Activated T-cell treated with anti-CD3 and anti-CD28 coated beads, Interleukin-2, amount 50 U/mL, for 72 hours (primary cell): Measurements from ENCODE around the gene PSMB5. TPM values are rescaled to one million over a fixed set of nuclear protein-coding genes. Genes with fewer than 3 reads are reported as not detected.
"Not testable (repeated sequence)": the region's sequence is repeated elsewhere in the genome, so short reads cannot be mapped to it uniquely, and the experiment has no call there.

Experiments used
- ATAC-seq, 2 donors: fragments of 150-1000 bp; cut with Tn5 transposase; replicated peaks in 1 of 2; 2 replicates each; pipeline ENCODE4 v1.10.0; 2021; ENCODE audit warnings: moderate library complexity in 2 of 2, mild to moderate bottlenecking in 1 of 2
- DNase-seq, 2 donors: peaks; one replicate each; pipeline ENCODE4 v3.0.0; 2021 to 2022; ENCODE audit warnings: mixed read lengths in 1 of 2
- H3K27ac Mint-ChIP-seq: one replicate; pipeline ENCODE4 v1.8.0; 2022; ENCODE audit warnings: mild to moderate bottlenecking, moderate library complexity, mixed read lengths
- H3K27me3 Mint-ChIP-seq: one replicate; pipeline ENCODE4 v1.8.0; 2022; ENCODE audit warnings: low read depth, mixed read lengths
- H3K36me3 Mint-ChIP-seq, 2 donors: one replicate each; pipeline ENCODE4 v1.8.0; 2022; ENCODE audit warnings: mixed read lengths in 2 of 2, mild to moderate bottlenecking in 1 of 2; ENCODE audit not compliant: insufficient read depth in 2 of 2
- H3K4me1 Mint-ChIP-seq: one replicate; pipeline ENCODE4 v1.8.0; 2022; ENCODE audit warnings: low read depth, mixed read lengths
- H3K4me3 Mint-ChIP-seq, 2 donors: one replicate each; pipeline ENCODE4 v1.8.0; 2022; ENCODE audit warnings: mild to moderate bottlenecking in 2 of 2, mixed read lengths in 2 of 2, moderate library complexity in 2 of 2
- H3K9me3 Mint-ChIP-seq, 2 donors: one replicate each; pipeline ENCODE4 v1.8.0; 2022; ENCODE audit warnings: mixed read lengths in 2 of 2
- total RNA-seq, 2 donors: library from RNA; stranded (reverse); gene quantifications; one replicate each; pipeline ENCODE4 v1.2.3, GENCODE V29; 2022

The PSMB5 gene
- total RNA-seq, 2 donors from 2014 or later: 82.8 to 88.9 TPM

GRCh38 chr14:23009939-23010726 lies 24.6 kb downstream of the PSMB5 start, which contains the start of gene C14orf93:
C14orf93 (minus strand) TSS chr14:23010143; CDS start chr14:22999023, 11,120 bp downstream.
- H3K27me3 Mint-ChIP-seq: no peaks in the 10 kb centered on the region
- H3K4me3 Mint-ChIP-seq: peak within 1 kb of the TSS; percentile 96 to 100
- H3K9me3 Mint-ChIP-seq: no peaks in the 10 kb centered on the region
- H3K4me1 Mint-ChIP-seq: peaks cover 43% of the 10 kb centered on the region
- ATAC-seq: peak; percentile 31 to 47
- H3K27ac Mint-ChIP-seq: peak within 1 kb of the TSS; percentile 95
- no peaks in the 10 kb centered on the region for H3K36me3 Mint-ChIP-seq
- peak; percentile 90 for DNase-seq

GRCh38 chr14:23009483-23009938 lies 25.2 kb downstream of the PSMB5 start:
- peak overlapping the region; percentile 96 to 100 for H3K4me3 Mint-ChIP-seq
- peak overlapping the region; percentile 95 for H3K27ac Mint-ChIP-seq
- H3K27me3 Mint-ChIP-seq: no peaks in the 10 kb centered on the region
- H3K9me3 Mint-ChIP-seq: no peaks in the 10 kb centered on the region
- ATAC-seq (no peak), DNase-seq (no peak)
- H3K36me3 Mint-ChIP-seq: no peaks in the 10 kb centered on the region
- H3K4me1 Mint-ChIP-seq: peaks cover 47% of the 10 kb centered on the region

DNA sequence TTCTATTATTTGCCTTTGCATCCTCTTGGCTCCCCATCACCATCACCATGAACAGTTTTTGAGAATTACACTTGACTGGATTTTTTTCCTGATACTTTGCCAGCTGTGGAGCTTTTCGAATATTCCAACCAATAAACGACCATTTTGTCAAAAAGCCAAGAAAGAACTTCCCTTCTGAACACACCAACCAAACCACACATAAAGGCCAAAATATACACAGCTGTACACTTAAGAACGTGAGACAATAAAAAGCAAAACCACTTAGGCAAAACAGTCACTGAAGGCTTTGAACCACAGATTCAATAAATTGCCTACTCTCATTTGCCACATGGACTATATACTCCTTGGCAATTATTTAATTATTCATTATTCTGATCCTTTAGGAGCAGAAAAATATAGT lies 25.9 kb downstream of the PSMB5 start:
- Mint-ChIP-seq H3K36me3 (no peaks in the 10 kb centered on the region), H3K4me1 (peaks cover 47% of the 10 kb centered on the region), H3K4me3 (peak overlapping the region; percentile 96 to 100), H3K27me3 (no peaks in the 10 kb centered on the region), H3K27ac (peak overlapping the region; percentile 95), H3K9me3 (no peaks in the 10 kb centered on the region)
- no peak for DNase-seq
- ATAC-seq: no peak

GRCh38 chr14:23006544-23007419 lies 27.9 kb downstream of the PSMB5 start:
- peak overlapping the region; percentile 96 to 100 for H3K4me3 Mint-ChIP-seq
- peak; percentile 97 to 99 for DNase-seq
- H3K9me3 Mint-ChIP-seq: no peaks in the 10 kb centered on the region
- H3K27ac Mint-ChIP-seq: peak overlapping the region; percentile 99
- ATAC-seq: peak; percentile 98
- no peaks in the 10 kb centered on the region for H3K36me3 Mint-ChIP-seq
- peaks cover 47% of the 10 kb centered on the region for H3K4me1 Mint-ChIP-seq
- H3K27me3 Mint-ChIP-seq: no peaks in the 10 kb centered on the region

GRCh38 chr14:23006188-23006534 lies 28.5 kb downstream of the PSMB5 start:
- peak overlapping the region; percentile 96 to 100 for H3K4me3 Mint-ChIP-seq
- H3K27me3 Mint-ChIP-seq: no peaks in the 10 kb centered on the region
- H3K4me1 Mint-ChIP-seq: peaks cover 45% of the 10 kb centered on the region
- ATAC-seq: no peak
- DNase-seq: no peak
- no peaks in the 10 kb centered on the region for H3K36me3 Mint-ChIP-seq
- peak overlapping the region; percentile 99 for H3K27ac Mint-ChIP-seq
- no peaks in the 10 kb centered on the region for H3K9me3 Mint-ChIP-seq

GRCh38 chr14:23005451-23006187 lies 29.1 kb downstream of the PSMB5 start:
- Mint-ChIP-seq H3K36me3 (no peaks in the 10 kb centered on the region), H3K27ac (peak overlapping the region; percentile 99), H3K27me3 (no peaks in the 10 kb centered on the region), H3K9me3 (no peaks in the 10 kb centered on the region), H3K4me3 (peak overlapping the region; percentile 96 to 100), H3K4me1 (peaks cover 47% of the 10 kb centered on the region)
- no peak for DNase-seq
- ATAC-seq: no peak

DNA sequence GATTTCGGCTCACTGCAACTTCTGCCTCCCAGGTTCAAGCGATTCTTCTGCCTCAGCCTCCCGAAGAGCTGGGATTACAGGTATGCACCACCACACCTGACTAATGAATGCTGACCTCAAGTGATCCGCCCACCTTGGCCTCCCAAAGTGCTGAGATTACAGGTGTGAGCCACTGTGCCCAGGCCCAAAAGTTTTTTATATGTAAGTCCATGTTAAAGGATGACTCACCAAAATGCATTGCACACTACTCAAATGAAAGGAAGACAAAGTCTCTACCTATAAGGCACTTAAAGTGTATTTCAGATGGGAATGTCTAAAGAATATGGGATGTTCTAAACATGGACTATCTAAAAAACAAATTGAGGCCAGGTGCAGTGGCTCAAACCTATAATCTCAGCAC lies 30.4 kb downstream of the PSMB5 start:
- not testable (repeated sequence) for H3K9me3 Mint-ChIP-seq, H3K27ac Mint-ChIP-seq, ATAC-seq

DNA sequence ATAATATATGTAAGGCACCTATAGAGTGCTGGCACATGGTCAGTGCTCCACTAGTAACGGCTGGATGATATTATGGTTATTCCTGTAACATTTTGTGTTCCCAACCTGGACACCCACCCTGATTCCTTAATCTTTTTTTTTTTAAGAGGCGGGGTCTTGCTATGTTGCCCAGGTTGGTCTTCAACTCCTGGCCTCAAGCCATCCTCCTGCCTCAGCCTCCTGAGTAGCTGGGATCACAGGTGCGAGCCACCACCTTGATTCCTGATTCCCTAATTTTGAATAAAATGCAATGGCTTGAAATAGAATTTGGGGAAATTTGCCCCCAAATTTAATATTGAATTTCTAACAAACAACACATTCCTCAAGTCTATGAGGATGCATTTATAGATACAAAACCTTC lies 32.1 kb downstream of the PSMB5 start:
- no peak for ATAC-seq
- DNase-seq: no peak
- Mint-ChIP-seq H3K4me3 (no peak overlapping the region), H3K36me3 (no peaks in the 10 kb centered on the region), H3K9me3 (no peaks in the 10 kb centered on the region), H3K27me3 (no peaks in the 10 kb centered on the region), H3K4me1 (peaks cover 31% of the 10 kb centered on the region), H3K27ac (no peak overlapping the region)

More for the DNA sequence above, 30.4 kb downstream of the PSMB5 start:
- H3K4me1 Mint-ChIP-seq: peaks cover 47% of the 10 kb centered on the region
- not testable (repeated sequence) for H3K36me3 Mint-ChIP-seq, H3K27me3 Mint-ChIP-seq, DNase-seq, H3K4me3 Mint-ChIP-seq

GRCh38 chr14:23000860-23001259 lies 33.8 kb downstream of the PSMB5 start:
- no peaks in the 10 kb centered on the region for H3K9me3 Mint-ChIP-seq

GRCh38 chr14:22998329-22999012 lies 36.2 kb downstream of the PSMB5 start:
- Mint-ChIP-seq H3K27ac (no peak overlapping the region), H3K4me1 (peaks cover 13% of the 10 kb centered on the region), H3K9me3 (no peaks in the 10 kb centered on the region), H3K4me3 (no peak overlapping the region), H3K36me3 (no peaks in the 10 kb centered on the region), H3K27me3 (no peaks in the 10 kb centered on the region)
- DNase-seq (no peak), ATAC-seq (no peak)

More at GRCh38 chr14:23000860-23001259, 33.8 kb downstream of the PSMB5 start:
- ATAC-seq: no peak
- Mint-ChIP-seq H3K4me1 (peaks cover 17% of the 10 kb centered on the region), H3K27ac (no peak overlapping the region), H3K36me3 (no peaks in the 10 kb centered on the region), H3K27me3 (no peaks in the 10 kb centered on the region), H3K4me3 (no peak overlapping the region)
- no peak for DNase-seq

GRCh38 chr14:22997676-22998323 lies 36.9 kb downstream of the PSMB5 start:
- no peaks in the 10 kb centered on the region for H3K36me3 Mint-ChIP-seq

More at GRCh38 chr14:22997676-22998323, 36.9 kb downstream of the PSMB5 start:
- Mint-ChIP-seq H3K4me3 (no peak overlapping the region), H3K4me1 (peaks cover 13% of the 10 kb centered on the region), H3K9me3 (no peaks in the 10 kb centered on the region), H3K27me3 (no peaks in the 10 kb centered on the region), H3K27ac (no peak overlapping the region)
- ATAC-seq: no peak
- DNase-seq: no peak
